ENCODE measurements around the gene RBM4. TPM values are rescaled to one million over a fixed set of nuclear protein-coding genes. Genes with fewer than 3 reads are reported as not detected.

Gene RBM4
- total RNA-seq, 1 experiment from 2014 or later = 94.4 TPM

- no peak overlapping the region for H3K9ac ChIP-seq (ENCODE audit: low read length)
- ATAC-seq (no peak), DNase-seq (ENCODE audit: low read depth, low spot score) (no peak)
- H3K27ac ChIP-seq (ENCODE audit: low read depth, low read length) = no peak overlapping the region
- TF ChIP-seq JUND (IDR thresholded peaks at IDR 0.05) (no peak), POLR2AphosphoS5 (IDR thresholded peaks at IDR 0.05; ENCODE audit: low read depth, low read length) (no peak), REST (IDR thresholded peaks at IDR 0.05; ENCODE audit: low read depth) (no peak), EZH2 (IDR thresholded peaks at IDR 0.05) (no peak), MAX (IDR thresholded peaks at IDR 0.05) (no peak), SP1 (IDR thresholded peaks at IDR 0.05; ENCODE audit: low read depth) (no peak), RAD21 (IDR thresholded peaks at IDR 0.05; ENCODE audit: low read depth) (no peak), TCF7L2 (IDR thresholded peaks at IDR 0.05; ENCODE audit: borderline replicate concordance, extremely low read depth, insufficient read depth, insufficient read length) (no peak), SIN3A (IDR thresholded peaks at IDR 0.05; ENCODE audit: low read depth) (no peak), ELF1 (IDR thresholded peaks at IDR 0.05; ENCODE audit: borderline replicate concordance, low read depth) (no peak), FOSL1 (IDR thresholded peaks at IDR 0.05; ENCODE audit: low read depth) (no peak)
- H3K4me3 ChIP-seq (replicated peaks in 1 of 2; ENCODE audit: low read depth in 1 of 2, low read length in 2 of 2) = no peak overlapping the region
- ChIA-PET RAD21 (ENCODE audit: low non-redundant PET in 1 of 2, low total read pairs in 2 of 2, uncharacterized antibody in 2 of 2, unreplicated experiment in 2 of 2) (interaction anchor here in 1 of 2 experiments (0.7 kb wide), 1 partner anchor 256 kb away, joined by 4 read pairs; no protein-coding TSS in a partner anchor), POLR2A (interaction anchor here (1.5 kb wide), 1 partner anchor 14 kb away, joined by 4 read pairs; the partner anchor contains the start of gene RBM4B), CTCF (no interaction called here)
- H4K20me1 ChIP-seq (ENCODE audit: insufficient read depth) = peaks cover 11% of the 10 kb centered on the region; the same call in 1 of the 2 replicates
- H3K9me3 ChIP-seq (ENCODE audit: control insufficient read depth in 1 of 2, insufficient read depth in 1 of 2, low read depth in 1 of 2, low read length in 2 of 2) = no peaks in the 10 kb centered on the region
- H3K36me3 ChIP-seq (ENCODE audit: control insufficient read depth in 1 of 2, insufficient read depth in 2 of 2, low read length in 2 of 2) = peaks cover 35 to 38% of the 10 kb centered on the region in 2 experiments; a peak in 3 of 4 replicates
- no peaks in the 10 kb centered on the region for H3K9me2 ChIP-seq (ENCODE audit: insufficient read depth)
- intact Hi-C loops (cut with micrococcal nuclease) = no loop called here
- H2AFZ ChIP-seq (ENCODE audit: low read depth, low read length, poor library complexity, severe bottlenecking) = no peak overlapping the region
- no peak overlapping the region for H3K4me2 ChIP-seq (ENCODE audit: low read length)
- BruUV-seq (replicated peaks) = no TSS peak
- no peaks in the 10 kb centered on the region for H3K27me3 ChIP-seq (ENCODE audit: insufficient read depth, low read length)
- H3K79me2 ChIP-seq (ENCODE audit: insufficient read depth, low read length) = peaks cover 96% of the 10 kb centered on the region
- H3K4me1 ChIP-seq (ENCODE audit: control insufficient read depth in 1 of 2, insufficient read depth in 2 of 2, low read length in 2 of 2) = no peaks in the 10 kb centered on the region
Observed at GRCh38 chr11:66663741-66664296, 25.3 kb downstream of the RBM4 start.
